ENCODE data around the gene P2RX3.

The P2RX3 gene

DNA sequence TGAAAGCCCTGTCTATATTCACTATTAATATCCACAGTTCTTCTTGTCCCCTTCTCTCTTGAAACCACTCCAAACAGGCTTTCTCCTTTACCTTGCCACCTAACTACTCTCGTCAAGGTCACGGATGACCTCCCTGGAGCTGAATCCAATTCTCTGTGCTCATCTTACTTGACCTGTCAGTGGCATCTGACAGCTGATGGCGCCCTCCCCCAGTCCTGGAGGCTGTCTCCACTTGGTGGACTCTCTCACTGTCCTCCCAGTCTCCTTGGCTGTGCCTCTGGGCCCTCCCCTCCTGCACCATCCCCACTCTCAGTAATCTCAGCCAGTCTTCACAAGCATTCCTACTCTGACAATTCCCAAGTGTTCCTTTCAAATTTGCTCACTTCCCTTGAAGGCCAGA lies 22.1 kb upstream of the P2RX3 start:
- Histone ChIP-seq H3K27ac (peak overlapping the region; percentile 31), H3K27me3 (ENCODE audit: insufficient read depth, low read depth, severe bottlenecking) (no peaks in the 10 kb centered on the region), H3K4me3 (ENCODE audit: low read depth, low read length) (no peak overlapping the region), H3K36me3 (peaks cover 51% of the 10 kb centered on the region), H3K9me3 (ENCODE audit: severe bottlenecking) (no peaks in the 10 kb centered on the region)
- peak; percentile 61 for DNase-seq
- TF ChIP-seq, protein P1, sequence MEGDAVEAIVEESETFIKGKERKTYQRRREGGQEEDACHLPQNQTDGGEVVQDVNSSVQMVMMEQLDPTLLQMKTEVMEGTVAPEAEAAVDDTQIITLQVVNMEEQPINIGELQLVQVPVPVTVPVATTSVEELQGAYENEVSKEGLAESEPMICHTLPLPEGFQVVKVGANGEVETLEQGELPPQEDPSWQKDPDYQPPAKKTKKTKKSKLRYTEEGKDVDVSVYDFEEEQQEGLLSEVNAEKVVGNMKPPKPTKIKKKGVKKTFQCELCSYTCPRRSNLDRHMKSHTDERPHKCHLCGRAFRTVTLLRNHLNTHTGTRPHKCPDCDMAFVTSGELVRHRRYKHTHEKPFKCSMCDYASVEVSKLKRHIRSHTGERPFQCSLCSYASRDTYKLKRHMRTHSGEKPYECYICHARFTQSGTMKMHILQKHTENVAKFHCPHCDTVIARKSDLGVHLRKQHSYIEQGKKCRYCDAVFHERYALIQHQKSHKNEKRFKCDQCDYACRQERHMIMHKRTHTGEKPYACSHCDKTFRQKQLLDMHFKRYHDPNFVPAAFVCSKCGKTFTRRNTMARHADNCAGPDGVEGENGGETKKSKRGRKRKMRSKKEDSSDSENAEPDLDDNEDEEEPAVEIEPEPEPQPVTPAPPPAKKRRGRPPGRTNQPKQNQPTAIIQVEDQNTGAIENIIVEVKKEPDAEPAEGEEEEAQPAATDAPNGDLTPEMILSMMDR (IDR thresholded peaks at IDR 0.05; ENCODE audit: low read depth, low read length) = peak; percentile 22; the same call in 1 of the 2 replicates

DNA sequence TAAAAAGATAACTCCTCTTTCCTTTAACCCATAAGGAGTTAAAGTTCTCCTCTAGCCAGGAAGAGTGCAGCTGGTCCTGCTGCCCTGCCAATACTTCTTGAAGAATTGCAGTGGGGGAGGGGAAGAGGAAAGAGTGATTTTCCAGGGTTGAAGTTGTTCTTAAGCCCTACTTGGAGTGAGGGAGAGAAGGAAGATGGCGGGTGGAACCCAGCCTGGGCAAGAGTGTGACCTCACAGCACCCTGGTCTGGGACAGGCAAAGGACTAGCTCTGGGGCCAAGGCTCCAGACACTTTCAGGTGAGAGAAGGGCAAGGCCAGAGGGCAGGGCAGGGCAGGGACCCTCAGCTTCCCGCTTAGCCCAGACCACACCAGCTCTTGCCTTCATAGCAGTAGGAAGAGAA lies 20.0 kb upstream of the P2RX3 start:
- TF ChIP-seq, protein P1 (IDR thresholded peaks at IDR 0.05; ENCODE audit: low read depth, low read length) = no peak
- no peak overlapping the region for H3K27ac ChIP-seq
- no peak overlapping the region for H3K4me3 ChIP-seq (ENCODE audit: low read depth, low read length)
- no peaks in the 10 kb centered on the region for H3K27me3 ChIP-seq (ENCODE audit: insufficient read depth, low read depth, severe bottlenecking)
- no peaks in the 10 kb centered on the region for H3K9me3 ChIP-seq (ENCODE audit: severe bottlenecking)
- H3K36me3 ChIP-seq = peaks cover 44% of the 10 kb centered on the region
- DNase-seq = no peak

DNA sequence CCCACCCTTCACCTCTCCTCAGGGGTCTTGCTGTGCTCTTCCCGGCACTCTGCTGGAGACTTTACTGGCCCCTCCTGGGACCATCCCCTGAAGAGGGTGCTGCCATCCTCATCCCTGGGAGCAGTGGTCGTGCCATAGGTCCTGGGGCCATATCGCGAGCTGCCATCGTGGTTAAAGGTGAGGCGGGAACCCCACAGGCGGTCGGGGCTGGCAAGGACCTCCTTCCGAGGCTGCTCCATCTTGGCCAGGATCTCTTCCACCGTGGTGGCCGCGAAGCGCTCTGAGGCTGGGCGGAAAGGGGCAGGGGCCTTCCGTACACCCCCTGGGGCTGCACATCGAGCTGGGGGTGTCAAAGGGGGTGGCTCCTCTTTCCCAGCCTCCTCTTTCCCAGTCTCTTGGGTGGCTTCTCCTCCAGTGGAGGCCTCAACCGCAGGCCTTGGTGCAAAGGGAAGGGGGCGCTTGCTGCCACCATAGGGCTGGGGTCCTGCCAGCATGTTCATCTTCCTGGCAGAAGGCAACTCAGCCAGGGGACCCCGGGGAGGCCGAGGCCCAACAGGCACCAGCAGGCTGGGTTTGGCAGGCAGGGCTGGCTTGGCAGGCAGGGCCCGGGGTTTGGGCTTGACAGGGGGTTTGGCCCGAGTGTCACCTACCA lies 18.0 kb upstream of the P2RX3 start:
- no peak overlapping the region for H3K4me3 ChIP-seq (ENCODE audit: low read depth, low read length)
- no peaks in the 10 kb centered on the region for H3K27me3 ChIP-seq (ENCODE audit: insufficient read depth, low read depth, severe bottlenecking)
- H3K36me3 ChIP-seq = peaks cover 30% of the 10 kb centered on the region
- no peaks in the 10 kb centered on the region for H3K9me3 ChIP-seq (ENCODE audit: severe bottlenecking)
- TF ChIP-seq, protein P1 (IDR thresholded peaks at IDR 0.05; ENCODE audit: low read depth, low read length) = no peak
- no peak for DNase-seq
- no peak overlapping the region for H3K27ac ChIP-seq

DNA sequence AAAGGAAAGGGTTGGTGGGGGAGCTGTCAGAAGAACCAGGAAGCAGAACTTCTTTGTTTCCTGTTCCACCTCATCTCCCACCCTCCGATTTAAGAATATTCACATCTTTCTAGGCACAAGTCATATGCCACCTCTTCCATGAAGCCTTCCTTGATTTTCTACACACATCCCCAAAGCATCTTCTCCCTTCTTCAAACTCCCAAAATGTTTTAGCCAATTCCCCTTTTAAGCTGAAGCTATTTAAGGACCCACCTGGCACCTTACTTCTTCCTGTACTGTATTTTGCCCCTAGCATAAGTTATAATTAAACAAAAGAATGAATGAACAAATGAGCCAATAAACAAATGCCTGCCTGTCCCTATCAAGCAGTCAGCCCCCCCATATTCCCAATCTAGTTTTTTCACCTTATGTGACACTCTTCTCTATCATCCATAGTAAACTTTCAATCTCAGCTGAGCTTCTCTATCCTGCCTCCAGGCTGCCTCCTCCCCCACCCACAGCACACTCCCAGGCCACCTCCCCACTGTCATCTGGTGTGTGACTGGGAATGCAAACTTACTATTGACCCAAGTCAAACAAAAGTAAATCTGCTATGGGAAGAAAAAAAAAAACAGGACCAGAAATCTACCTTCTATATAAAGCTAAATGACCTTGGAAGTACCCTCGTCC lies 17.3 kb upstream of the P2RX3 start:
- TF ChIP-seq, protein P1 (IDR thresholded peaks at IDR 0.05; ENCODE audit: low read depth, low read length) = no peak
- H3K4me3 ChIP-seq (ENCODE audit: low read depth, low read length) = no peak overlapping the region
- H3K27me3 ChIP-seq (ENCODE audit: insufficient read depth, low read depth, severe bottlenecking) = no peaks in the 10 kb centered on the region
- DNase-seq = no peak
- peaks cover 32% of the 10 kb centered on the region for H3K36me3 ChIP-seq
- H3K27ac ChIP-seq = no peak overlapping the region
- no peaks in the 10 kb centered on the region for H3K9me3 ChIP-seq (ENCODE audit: severe bottlenecking)

DNA sequence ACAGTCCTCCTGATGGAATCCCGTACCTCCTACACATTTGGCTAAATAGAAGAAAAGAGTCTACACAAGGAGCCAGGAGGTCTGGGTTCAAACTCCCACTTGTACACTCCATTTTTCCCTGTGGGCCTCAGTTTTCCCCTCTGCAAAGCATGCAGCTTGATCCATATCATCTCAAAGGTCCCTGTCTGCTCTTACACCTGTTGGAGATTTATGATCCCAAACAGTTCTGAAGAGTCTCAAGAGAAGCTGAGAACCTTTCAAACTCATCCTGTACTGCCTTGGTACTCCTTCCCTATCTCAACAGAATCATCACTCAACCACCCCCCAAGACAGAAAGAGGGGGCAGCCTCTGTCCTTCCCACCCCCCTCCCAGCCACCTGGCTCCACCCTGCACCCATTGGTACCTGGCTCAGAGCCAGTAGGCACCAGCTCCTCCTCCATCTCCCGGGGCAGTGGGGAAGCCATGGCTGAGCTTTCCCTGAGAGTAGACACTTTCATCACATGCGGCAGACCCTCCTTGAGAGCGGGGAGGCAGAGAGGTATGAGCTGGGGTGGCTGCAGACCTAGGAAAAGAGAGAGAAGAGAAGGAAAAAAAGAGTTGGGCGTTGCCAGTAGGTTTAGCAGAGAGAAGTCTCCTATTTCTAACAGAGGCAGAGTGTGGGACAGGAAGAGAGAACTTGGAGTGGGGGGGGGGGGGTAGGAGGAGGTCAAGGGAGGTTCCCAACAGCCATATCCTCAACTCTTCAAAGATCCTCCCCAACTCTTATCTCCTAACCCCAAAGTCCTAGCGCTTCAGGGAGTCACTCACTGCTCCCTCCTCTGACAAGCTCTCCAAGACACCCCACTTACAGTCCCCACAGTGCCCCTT lies 16.5 kb upstream of the P2RX3 start:
- TF ChIP-seq, protein P1 (IDR thresholded peaks at IDR 0.05; ENCODE audit: low read depth, low read length) = no peak
- Histone ChIP-seq H3K27ac (no peak overlapping the region), H3K4me3 (ENCODE audit: low read depth, low read length) (no peak overlapping the region), H3K9me3 (ENCODE audit: severe bottlenecking) (no peaks in the 10 kb centered on the region), H3K36me3 (peaks cover 35% of the 10 kb centered on the region), H3K27me3 (ENCODE audit: insufficient read depth, low read depth, severe bottlenecking) (no peaks in the 10 kb centered on the region)
- DNase-seq = no peak

All from WERI-Rb-1 (cell line).